CD4-positive, alpha-beta T cell treated with Interleukin-12 subunit alpha and Interleukin-12 subunit beta, for 1 hour (primary cell): ENCODE results near the gene KRTAP12-4.
"Not testable (repeated sequence)": the region's sequence is repeated elsewhere in the genome, so short reads cannot be mapped to it uniquely, and the experiment has no call there.

ENCODE experiments used
- DNase-seq: peaks from one replicate; pipeline ENCODE4 v3.0.0-alpha.2; 2020

KRTAP12-4 gene

DNA sequence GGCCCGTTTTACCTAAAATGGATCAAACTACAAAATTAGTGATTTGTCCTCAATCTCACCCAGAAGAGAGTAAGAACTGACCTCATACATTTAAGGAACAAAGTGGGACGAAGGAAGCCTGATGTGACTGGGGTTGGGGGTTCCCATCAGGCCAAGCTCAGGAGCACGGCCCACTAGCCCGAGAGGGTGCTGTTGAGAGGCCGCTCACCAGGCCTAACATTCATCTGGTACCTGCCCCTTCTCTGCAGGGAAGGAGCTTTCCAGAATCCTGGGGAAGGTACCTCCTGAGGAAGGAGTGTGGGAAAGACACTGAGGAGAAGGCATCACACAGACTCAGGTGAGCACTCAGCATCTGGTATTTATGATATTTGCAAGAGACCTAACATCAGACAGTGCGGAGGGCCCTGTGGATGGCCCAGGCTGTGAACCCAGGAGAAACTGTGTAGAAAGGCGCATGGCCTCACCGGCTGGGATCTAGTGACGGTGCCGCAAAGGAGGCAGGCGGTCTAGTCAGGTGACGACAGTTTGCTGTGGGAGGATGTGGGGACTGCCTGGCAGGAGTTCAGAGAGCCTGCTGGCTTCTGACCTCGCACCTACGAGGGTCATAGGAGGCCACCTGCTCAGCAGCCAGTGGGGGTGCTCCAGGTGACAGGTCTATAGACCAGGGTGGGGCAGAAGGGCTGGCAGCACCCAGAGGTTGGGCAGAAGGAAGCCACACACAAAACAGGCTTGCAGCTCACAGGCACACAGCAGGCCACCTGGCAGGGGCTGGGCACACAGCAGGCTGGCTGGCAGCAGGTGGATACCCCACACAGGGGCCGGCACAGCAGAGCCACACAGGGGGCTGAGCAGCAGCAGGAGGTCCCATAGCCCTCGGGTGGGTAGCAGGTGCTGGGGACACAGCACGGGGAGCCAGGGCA, 543 bp downstream of the KRTAP12-4 start:
- peak; percentile 77 for DNase-seq

DNA sequence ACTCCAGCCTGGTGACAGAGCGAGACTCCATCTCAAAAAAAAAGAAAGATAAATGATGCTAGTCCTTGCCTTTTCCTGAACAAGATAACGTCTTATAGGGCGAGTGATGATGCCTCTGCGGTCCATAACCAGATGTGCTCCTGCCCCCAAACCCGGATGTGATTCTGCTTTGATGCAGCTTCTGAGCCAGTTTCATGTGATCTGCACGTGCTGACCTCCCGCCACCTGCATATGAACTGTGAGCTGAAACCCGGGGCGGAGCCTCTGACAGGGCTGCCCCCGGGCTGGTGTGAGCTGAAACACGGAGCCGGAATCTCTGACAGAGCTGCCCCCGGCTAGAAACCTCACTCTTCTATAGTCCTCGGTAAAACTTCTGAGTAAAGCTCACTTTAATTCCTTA, 1.3 kb downstream of the KRTAP12-4 start:
- DNase-seq: no peak

DNA sequence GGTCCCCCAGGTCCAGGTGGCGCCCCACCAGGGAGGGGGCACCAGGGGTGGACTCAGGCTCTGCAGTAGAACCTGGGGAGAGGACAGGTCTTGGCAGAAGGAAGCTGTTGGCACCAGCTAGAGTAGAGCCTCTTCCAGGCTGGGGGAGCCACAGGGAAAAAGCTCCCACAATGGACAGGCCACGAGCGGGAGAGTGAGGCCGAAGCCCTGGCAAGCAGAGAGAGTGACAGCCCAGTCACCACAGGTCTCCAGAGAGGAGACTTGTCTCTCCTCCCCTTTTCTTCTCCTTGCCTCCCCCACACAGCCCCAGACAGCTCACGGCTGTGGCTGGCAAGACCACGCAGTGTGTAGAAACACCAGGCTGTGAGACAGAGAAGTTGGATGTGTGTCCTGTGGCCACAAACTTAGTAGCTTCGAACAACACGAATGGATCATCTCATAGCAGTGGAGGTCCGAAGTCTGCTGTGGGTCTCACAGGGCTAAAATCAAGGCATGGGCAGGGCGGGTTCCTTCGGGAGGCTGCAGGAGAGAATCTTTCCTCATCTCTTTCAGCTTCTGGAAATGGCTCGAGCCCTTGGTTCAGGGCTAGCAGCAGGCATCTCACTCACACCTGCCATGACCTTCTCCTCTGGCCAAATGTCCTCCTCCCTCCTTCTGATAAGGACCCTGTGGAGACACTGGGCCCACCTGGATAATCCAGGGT, 3.3 kb downstream of the KRTAP12-4 start:
- DNase-seq: no peak

DNA sequence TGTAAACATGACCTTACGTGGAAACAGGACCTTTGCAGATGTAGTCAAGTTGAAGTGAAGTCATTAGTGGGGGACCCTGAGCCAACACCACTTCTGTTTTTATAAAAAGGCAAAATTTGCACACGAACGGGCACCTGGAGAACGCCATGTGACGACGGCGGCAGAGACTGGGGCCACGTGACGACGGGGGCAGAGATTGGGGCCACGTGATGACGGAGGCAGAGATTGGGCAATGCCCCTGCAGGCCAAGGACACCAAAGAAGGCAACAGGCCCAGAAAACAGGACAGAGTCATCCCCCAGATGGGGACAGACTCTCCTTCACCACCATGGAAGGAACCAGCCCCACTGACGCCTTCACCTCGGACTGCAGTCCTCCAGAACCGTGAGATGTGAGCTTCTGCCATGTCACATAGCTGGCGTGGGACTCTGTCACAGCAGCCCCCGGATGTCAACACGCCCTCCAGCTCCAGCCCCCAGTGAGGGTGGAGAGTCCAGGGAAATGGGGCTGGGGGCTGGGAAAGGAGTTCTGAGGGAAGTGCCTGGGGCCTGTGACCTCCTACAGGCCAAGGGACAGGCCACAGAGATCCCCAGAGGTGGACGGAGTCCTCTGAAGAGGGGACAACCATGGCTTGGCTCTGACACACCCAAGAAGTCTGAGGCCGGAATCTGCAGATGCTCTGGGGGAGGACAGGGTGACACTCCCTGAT, 4.0 kb downstream of the KRTAP12-4 start:
- no peak for DNase-seq

DNA sequence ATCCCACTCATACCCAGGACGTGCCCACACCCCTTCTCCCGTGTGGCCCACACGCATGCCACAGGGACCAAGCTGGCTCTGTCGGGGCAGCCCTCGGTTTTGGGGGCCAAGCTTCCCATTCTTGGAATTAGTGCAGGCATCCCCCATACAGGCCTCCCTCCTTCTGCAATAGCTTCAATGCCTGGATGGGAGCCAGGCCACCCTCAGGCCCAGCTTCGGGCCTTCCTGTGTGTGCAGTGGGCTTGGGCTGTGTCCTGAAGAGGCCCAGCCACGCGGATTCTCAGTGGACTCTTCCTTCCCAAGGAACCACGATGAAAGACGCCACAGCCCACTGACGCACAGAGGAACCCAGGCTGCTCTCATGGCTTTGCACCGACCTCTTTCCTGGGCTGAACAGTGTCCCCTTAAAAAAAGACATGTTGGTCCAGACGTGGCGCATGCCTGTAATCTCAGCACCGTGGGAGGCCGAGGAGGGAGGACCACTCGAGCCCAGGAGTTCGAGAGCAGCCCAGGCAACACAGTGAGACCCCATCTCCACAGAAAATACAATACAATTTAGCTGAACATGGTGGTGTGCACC, 4.8 kb downstream of the KRTAP12-4 start:
- DNase-seq: no peak

DNA sequence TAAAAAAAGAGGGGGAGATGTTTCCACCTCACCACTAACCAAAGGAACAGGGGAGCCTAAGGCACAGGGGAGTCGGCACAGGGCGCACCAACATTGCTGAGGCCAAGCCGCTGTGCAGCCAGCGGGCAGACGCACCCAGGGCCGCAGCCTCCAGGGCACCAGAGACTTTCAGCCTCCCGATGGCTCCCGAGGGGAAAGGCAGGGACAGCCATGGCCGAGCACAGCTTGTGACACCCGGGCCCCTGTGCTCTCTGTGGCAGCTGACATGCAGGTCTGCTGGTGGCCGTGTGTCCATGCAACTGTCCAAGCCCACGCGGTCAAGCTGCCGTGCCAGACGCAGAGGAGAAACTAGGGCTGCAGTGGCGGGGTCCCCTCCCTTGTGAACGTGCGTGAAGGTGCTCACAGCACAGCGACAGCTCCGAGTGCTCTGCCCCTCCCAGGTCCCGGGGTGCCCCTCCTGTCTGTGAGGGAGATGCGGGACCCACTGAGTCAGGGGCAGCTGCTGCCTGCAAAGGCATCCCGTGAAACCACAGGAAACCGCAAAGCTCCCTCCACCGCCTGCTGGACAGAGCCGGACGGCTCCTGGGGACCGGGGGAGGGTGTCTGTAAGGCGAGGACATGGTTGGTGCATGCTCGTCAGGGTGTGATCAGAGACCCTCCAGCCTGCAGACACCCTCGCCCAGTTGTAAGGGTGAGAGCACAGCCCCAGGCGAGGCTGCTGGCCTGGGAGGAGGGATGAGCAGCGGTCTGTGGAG, 5.7 kb downstream of the KRTAP12-4 start:
- no peak for DNase-seq

DNA sequence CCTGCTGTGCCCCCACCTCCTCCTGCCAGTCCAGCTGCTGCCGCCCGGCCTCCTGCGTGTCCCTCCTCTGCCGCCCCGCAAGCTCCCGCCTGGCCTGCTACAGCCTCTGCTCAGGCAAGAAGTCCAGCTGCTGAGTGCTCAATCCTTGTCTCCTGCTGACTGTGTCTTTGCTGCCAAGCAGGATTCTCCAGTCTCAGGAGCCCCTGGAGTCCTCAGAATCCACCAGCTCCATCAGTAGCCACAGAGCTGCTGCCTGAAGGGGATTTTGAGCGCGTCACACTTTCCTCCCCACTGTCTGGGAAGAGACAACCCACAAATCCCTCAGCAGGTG, 7.3 kb downstream of the KRTAP12-4 start:
- no peak for DNase-seq

DNA sequence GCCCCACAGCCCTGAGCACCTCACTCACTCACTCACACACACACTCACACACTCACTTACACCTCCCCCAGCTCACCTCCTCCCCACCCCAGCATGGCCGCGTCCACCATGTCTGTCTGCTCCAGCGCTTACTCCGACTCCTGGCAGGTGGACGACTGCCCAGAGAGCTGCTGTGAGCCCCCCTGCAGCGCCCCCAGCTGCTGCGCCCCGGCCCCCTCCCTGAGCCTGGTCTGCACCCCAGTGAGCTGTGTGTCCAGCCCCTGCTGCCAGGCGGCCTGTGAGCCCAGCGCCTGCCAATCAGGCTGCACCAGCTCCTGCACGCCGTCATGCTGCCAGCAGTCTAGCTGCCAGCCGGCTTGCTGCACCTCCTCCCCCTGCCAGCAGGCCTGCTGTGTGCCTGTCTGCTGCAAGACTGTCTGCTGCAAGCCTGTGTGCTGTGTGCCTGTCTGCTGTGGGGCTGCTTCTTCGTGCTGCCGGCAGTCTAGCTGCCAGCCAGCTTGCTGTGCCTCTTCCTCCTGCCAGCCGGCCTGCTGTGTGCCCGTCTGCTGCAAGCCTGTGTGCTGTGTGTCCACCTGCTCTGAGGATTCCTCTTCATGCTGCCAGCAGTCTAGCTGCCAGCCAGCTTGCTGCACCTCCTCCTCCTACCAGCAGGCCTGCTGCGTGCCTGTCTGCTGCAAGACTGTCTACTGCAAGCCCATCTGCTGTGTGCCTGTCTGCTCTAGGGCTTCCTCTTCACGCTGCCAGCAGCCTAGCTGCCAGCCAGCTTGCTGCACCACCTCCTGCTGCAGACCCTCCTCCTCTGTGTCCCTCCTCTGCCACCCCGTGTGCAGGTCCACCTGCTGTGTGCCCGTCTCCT, 7.9 kb downstream of the KRTAP12-4 start, which contains the start of gene KRTAP10-11:
TSS of gene KRTAP10-11 (plus strand) at position 49 of the 856 bp plus-strand sequence. CDS start at position 94, 45 bp downstream.
- not testable (repeated sequence) for DNase-seq

DNA sequence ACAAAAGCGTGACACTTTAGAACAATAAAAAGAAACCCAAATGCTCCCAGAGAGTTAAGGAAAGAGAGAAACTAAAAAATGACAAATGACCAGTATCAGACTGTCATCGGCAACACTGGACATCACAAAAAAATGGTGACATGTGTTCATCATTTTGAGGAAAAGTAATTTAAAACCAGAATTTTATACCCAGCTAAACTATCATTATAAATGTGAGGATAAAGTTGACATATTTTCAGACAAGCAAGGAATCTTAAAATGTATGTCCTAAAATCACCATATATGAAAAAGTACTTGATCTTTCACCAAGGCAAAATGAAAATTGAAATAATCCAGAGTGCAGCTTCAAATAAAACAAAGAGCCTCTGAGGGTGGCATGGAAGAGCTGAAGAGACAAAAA, 9.6 kb downstream of the KRTAP12-4 start:
- no peak for DNase-seq

DNA sequence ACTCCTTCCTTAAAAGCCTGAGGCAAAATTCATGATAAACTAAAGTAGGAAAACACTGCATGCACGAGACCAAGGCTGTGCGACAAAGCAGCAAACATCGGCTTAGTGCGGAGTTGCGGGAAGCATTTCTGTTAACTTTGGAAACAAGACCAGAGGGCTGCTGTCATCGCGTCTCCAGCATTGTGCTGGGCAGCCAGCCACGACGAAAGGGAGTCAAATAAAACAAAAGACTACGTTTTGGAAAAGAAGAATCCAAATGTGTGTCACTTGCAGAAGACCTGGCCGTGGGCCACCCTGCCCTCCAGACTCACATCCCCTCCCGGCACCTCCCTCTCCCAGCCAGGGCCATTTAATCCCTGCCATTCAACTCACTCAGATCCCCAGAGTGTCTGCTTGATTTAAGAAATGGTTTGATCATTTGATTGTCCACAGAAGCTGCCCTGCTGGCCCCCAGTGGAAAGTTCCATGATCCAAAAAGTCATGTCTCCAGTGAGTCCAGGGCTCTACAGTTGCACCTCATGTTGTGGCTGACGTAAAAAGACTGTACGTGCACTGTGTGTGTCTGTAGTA, 10.6 kb downstream of the KRTAP12-4 start:
- no peak for DNase-seq

DNA sequence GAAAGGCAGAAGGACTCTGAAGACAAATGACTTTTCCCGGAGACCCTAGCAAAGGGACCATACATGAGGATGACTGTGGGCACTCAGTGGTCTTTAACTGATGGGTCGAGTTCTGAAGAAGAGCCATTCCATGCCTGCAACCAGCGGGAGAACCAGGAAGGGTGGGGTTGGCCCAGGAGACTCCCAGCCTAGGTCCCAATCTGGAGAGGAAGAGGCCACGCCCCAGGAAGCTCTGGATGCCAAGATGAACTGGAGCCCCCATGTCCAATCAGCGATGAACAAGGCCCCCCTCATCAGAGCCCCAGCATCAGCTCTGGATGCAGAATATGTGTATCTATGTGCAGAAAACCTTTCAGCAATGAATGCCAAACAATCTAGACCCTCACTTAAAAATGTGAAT, 13.7 kb downstream of the KRTAP12-4 start:
- no peak for DNase-seq

DNA sequence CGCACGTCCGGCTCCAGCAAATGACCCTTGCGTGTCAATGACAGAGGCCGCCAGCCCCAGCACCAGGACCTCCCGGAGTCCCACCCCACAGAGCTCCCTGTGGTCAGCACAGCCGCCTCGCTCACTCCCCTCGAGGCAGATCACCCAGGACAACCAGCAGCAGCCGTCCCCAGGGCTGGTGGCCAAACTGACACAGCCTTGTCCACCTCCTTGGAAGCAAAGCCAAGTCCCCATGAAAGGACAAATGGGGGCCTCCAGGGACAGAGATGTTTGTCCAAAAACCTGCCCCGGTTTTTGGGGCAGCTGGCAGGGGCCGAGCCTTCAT, 15.2 kb downstream of the KRTAP12-4 start:
- no peak for DNase-seq

DNA sequence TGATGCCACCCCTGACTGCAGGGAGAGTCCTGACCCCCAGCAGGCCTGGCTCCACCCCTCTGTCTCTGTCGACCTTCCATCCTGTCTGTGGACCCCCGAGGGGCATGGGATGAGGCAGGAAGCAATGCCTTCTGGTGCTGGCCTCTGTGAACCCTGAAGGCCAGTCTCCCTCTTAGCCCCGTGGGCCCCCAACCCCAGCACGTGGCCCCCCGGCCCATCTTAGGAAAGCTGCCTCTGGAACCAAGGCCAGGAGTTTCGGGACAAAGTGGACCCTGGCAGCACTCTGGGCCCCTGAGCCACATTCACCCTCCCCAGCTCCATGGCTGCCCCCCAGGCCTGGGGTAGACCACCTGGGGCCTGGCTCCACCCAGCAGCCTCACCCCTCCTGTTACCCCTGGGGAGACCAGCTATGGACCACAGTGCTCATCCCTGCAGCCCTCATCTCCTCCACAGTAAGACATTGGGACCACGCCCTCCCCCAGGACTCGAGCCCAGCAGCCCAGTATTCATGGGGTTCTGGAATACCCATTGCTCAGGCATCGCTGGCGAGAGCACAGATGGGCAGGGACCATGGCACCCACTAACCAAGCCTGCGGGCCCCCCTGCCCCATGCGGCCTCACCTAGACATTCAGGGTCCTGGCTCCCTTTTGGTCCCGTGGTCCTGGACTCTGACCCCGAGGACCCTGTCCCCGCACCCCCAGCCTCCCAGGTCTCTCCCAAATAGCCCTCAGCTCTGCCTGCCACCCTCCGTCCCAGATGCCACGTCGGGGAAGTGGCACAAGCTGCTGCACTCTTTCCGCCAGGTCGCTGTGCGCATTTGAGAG, 15.7 kb downstream of the KRTAP12-4 start:
- not testable (repeated sequence) for DNase-seq

DNA sequence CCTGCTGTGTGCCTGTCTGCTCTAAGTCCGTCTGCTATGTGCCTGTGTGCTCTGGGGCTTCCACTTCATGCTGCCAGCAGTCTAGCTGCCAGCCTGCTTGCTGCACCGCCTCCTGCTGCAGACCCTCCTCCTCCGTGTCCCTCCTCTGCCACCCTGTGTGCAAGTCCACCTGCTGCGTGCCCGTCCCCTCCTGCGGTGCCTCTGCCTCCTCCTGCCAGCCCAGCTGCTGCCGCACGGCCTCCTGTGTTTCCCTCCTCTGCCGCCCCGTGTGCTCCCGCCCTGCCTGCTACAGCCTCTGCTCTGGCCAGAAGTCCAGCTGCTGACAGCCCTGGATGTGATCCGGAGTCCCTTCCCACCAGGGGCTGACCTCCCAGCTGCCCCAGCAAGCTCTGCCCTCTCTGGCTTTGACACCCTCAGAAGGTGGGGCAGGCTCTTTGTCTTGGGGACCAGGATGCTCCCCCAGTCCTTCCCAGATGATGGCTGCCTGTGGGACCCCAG, 16.6 kb downstream of the KRTAP12-4 start:
- DNase-seq: not testable (repeated sequence)

DNA sequence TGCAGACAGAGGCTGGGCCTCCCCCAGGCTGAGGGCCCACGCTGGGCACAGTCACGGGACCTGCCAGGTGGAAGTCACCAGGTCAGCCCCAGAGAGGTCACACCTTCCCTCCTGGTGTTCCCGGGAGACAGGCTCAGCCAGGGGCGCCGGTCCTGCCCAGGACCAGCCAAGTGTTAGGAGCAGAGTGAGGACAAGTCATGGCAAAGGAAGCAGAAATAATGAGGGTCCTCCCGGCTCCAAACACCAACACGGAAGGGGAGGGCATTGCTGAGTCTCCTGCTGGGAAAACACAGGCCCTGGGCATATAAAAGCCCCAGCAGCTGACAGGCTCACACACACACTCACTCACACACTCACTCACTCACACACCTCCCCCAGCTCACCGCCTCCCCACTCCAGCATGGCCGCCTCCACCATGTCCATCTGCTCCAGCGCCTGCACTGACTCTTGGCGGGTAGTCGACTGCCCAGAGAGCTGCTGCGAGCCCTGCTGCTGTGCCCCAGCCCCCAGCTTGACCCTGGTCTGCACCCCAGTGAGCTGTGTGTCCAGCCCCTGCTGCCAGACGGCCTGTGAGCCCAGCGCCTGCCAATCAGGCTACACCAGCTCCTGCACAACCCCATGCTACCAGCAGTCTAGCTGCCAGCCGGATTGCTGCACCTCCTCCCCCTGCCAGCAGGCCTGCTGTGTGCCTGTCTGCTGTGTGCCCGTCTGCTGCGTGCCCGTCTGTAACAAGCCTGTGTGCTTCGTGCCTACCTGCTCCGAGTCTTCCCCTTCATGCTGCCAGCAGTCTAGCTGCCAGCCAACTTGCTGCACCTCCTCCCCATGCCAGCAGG, 17.2 kb downstream of the KRTAP12-4 start, which contains the start of gene KRTAP10-10:
TSS of gene KRTAP10-10 (plus strand) at position 339 of the 833 bp plus-strand sequence. CDS start at position 401, 62 bp downstream.
- DNase-seq: no peak

DNA sequence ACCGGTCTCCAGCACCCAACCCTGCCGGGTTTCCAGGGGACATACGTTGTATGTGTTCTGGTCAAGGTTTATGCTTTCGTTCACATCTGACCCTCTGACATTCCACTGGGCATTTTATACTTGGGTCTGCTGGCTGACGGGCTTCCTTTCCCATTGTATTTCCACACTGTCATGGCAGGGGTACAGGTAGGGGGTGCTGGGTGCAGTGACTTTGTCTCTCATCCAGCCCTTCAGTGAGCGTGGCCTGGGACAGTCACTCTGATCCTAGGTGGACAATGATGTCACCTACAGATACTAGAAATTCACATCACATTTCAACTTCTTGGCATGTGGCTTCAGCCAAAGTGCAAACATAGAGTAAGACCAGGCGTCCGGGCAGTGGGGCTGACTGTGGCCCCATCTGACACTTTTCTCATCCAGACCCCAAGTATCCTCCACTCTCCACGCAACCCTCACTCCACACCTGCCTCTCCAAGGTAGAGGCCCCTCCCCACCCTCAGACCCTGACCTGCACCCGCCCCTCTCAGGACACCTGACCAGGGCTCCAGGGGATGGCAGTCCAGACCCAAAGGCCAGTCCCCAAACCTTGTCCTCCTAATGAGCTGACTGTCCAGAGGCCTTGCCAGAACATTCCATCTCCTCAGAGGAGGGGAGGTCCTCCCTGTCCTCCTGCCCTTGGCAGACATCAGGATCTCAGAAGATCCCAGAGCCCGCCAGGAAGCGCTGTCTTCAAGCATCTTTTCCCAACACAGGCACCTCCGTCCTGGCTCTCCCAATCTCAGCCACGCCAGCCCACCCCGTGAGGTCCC, 18.0 kb downstream of the KRTAP12-4 start:
- DNase-seq: no peak

DNA sequence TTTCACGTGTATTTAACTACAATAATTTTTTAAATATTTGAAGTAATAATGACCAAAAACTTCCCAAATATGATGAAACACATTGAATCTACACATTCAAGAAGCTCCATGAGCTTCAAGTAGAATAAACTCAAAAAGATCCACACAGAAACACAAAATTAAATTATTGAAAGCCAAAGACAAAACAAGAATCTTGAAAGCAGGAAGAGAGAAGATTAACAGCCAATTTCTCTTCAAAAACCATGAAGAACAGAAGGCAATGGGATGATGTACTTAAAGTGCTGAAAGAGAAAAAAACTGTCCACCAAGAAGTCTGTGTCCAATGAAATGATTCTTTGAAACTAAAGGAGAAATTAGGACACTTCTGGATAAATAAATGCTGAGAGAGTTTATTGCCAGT, 22.4 kb downstream of the KRTAP12-4 start:
- DNase-seq: no peak

DNA sequence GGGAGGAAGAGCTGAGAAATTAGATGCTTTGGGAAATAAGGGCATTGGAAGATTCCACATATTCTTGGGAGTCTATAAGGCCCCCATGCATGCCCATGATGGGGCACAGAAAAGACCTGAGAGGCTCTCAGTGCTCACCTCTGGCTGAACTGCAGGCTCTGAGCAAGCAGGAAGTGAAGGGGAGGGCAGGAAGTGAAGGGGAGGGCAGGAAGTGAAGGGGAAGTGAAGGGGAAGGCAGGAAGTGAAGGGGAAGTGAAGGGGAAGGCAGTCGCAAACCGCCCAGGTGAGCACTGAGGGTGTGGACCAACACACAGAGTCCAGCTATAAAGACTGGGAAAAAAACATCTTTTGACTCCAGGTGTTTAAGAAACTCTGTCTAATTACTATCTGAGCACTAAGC, 24.0 kb downstream of the KRTAP12-4 start:
- peak; percentile 12 for DNase-seq
